ENCODE data around the gene ZDHHC14. TPM values are rescaled to one million over a fixed set of nuclear protein-coding genes. Genes with fewer than 3 reads are reported as not detected.

The ZDHHC14 gene
- total RNA-seq, 4 donors from 2014 or later = 6.2 to 20.6 (median 15.1) TPM

- DNase-seq = no peak
- H3K27me3 ChIP-seq = no peaks in the 10 kb centered on the region
- H3K4me3 ChIP-seq (replicated peaks in 1 of 3) = no peak overlapping the region
- H3K27ac ChIP-seq = no peak overlapping the region
- no peaks in the 10 kb centered on the region for H3K4me1 ChIP-seq
- WGBS, 2 donors = 95 to 97% methylated on average over 9 of the region's 9 CpGs
- H3K36me3 ChIP-seq = no peaks in the 10 kb centered on the region
- no peaks in the 10 kb centered on the region for H3K9me3 ChIP-seq
- TF ChIP-seq CTCF (IDR thresholded peaks at IDR 0.05) (no peak), POLR2A (IDR thresholded peaks at IDR 0.05) (no peak)
- intact Hi-C loops (cut with DNase I) = no loop called here
These were observed 135.5 kb downstream of the ZDHHC14 start for GRCh38 chr6:157516319-157517026.

- no peaks in the 10 kb centered on the region for H3K36me3 ChIP-seq
- DNase-seq = no peak
- TF ChIP-seq POLR2A (IDR thresholded peaks at IDR 0.05) (no peak), CTCF (IDR thresholded peaks at IDR 0.05) (no peak)
- H3K9me3 ChIP-seq = no peaks in the 10 kb centered on the region
- intact Hi-C loops (cut with DNase I) = no loop called here
- H3K27me3 ChIP-seq = no peaks in the 10 kb centered on the region
- no peak overlapping the region for H3K4me3 ChIP-seq (replicated peaks in 1 of 3)
- peak overlapping the region in 1 of 3 donors; percentile 28 for H3K27ac ChIP-seq
- H3K4me1 ChIP-seq = no peaks in the 10 kb centered on the region
- WGBS, 2 donors = 86 to 88% methylated on average over 15 of the region's 15 CpGs
These were observed 136.8 kb downstream of the ZDHHC14 start for GRCh38 chr6:157517601-157518359.

- no peaks in the 10 kb centered on the region for H3K27me3 ChIP-seq
- 89 to 91% methylated on average over 21 of the region's 21 CpGs for WGBS, 2 donors
- peak overlapping the region in 1 of 3 donors; percentile 28 for H3K27ac ChIP-seq
- TF ChIP-seq CTCF (IDR thresholded peaks at IDR 0.05) (no peak), POLR2A (IDR thresholded peaks at IDR 0.05) (no peak)
- no peak overlapping the region for H3K4me3 ChIP-seq (replicated peaks in 1 of 3)
- H3K9me3 ChIP-seq = no peaks in the 10 kb centered on the region
- intact Hi-C loops (cut with DNase I) = no loop called here
- DNase-seq = peak; percentile 12 to 32
- no peaks in the 10 kb centered on the region for H3K36me3 ChIP-seq
- H3K4me1 ChIP-seq = no peaks in the 10 kb centered on the region
These were observed 137.6 kb downstream of the ZDHHC14 start for GRCh38 chr6:157518397-157519250.

GRCh38 chr6:157519255-157520116, 138.5 kb downstream of the ZDHHC14 start:
- H3K27ac ChIP-seq = no peak overlapping the region
- no peaks in the 10 kb centered on the region for H3K4me1 ChIP-seq
- TF ChIP-seq CTCF (IDR thresholded peaks at IDR 0.05) = no peak
- TF ChIP-seq POLR2A (IDR thresholded peaks at IDR 0.05) = no peak
- no peaks in the 10 kb centered on the region for H3K9me3 ChIP-seq
- WGBS, 2 donors = 89 to 91% methylated on average over 15 of the region's 15 CpGs
- no peak for DNase-seq
- H3K36me3 ChIP-seq = no peaks in the 10 kb centered on the region
- intact Hi-C loops (cut with DNase I) = no loop called here
- H3K27me3 ChIP-seq = no peaks in the 10 kb centered on the region
- no peak overlapping the region for H3K4me3 ChIP-seq (replicated peaks in 1 of 3)

Measured in thyroid gland (tissue), 4 donors.